ENCODE results near the gene GJB3.

Gene GJB3

DNA sequence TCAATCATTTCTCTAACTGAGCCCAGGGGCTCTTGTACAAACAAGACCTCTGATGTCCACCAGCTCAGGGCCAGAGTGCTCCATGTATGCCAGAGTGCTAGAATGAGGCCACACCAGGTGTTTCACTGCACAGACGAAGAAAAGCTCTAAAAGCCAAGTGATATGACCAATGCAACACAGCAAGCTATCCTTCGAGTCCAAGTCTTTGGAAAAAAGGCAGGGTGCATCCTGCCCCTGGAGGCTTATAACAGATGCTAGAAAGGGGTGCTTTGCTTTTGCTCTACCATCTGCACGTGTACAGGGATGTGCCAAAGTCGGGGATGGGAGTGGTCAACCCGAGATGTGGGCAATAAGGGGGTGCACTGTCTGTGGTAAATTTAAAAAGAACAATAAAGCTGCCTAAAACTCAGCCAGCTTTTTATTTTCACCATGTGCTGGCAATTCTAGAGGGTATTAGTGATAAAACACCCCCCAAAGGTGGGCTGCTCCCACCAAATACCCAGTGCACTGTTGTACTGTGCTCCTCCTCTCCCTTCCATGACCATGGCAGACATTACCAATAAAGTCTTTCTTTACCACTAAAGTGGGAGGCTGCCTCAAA, 46.4 kb downstream of the GJB3 start:
- DNase-seq = no peak

GRCh38 chr1:34828611-34829010, 47.6 kb downstream of the GJB3 start:
- DNase-seq = no peak

DNA sequence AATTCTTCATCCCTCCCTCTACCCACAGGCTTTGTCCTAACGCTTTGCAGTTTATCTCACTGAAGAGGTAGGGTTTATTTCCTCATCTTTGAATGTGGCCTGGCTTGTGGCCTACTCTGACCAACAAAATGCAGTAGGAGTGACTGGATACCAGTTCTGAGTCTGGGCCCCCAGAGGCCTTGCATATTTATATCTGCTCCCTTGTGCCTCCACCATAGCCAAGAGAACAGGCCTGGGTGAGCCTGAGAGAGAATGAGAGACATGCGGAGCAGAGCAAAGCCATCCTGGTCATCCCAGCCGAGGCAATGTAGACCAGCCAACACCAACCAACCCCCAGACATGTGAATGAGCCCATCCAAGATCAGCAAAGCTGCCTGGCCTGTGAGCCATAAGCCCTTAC, 48.2 kb downstream of the GJB3 start:
- DNase-seq = no peak

DNA sequence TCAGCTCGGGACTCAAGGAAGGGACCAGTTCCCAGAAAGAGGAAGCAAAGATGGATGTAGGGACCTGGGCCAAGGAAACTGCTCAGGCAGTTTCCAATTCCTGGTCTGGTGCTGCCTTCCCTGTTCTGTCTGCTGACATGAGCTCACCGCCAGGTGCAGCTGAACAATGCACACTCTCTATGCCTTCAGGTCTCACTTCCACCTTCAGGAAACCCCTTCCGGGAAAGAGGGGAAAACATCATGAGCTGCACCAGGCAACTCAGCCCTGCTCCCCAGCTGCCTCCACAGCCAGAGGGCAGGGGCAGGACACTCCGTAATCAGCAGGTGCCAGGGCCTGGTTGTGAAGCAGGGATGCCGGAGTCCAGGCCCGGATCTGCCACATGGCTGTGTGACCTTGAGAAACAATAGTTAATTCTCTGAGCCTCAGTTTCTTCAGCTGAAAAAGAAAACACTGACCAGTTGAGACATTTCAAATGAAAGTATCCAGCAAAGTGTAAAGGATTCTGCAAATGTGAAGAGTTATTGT, 50.8 kb downstream of the GJB3 start:
- no peak for DNase-seq

- DNase-seq = no peak
Measured at GRCh38 chr1:34833711-34834110, 52.7 kb downstream of the GJB3 start.

All from NCI-H82 (cell line).